HG03342 (cell line): ENCODE measurements around the gene CYTH1.
"Not testable (repeated sequence)": the region's sequence is repeated elsewhere in the genome, so short reads cannot be mapped to it uniquely, and the experiment has no call there.

ENCODE experiments used
- ATAC-seq: cut with Tn5 transposase; IDR thresholded peaks from one replicate; pipeline ENCODE4 v1.9.1; 2021; ENCODE audit warnings: mild to moderate bottlenecking, moderate library complexity; ENCODE audit not compliant: unreplicated experiment

Gene CYTH1

DNA sequence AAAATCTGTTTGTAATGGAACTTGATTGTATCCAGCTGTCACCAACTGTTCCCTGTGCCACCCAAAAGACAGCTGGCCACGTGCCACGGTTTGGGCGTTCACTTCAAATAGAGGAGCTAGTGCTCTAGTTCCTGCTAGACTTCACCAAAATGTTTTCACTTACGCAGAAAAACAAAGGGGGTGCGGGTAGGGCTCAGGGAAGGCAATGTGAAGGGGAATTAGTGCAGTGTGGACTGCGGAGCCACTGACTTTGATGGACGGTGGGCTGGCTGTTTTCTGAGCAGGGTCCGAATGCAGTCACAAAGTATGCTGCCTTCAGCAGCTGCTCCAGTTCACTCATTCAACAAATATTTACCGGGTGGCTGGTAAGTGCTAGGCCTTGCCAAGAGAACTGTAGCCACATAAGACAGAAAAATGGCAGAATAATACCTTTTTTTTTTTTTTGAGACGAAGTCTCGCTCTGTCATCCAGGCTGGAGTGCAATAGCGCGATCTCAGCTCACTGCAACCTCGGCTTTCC, 7.6 kb upstream of the CYTH1 start:
- ATAC-seq, result no peak

GRCh38 chr17:78789149-78789662, 7.1 kb upstream of the CYTH1 start:
- no peak for ATAC-seq

DNA sequence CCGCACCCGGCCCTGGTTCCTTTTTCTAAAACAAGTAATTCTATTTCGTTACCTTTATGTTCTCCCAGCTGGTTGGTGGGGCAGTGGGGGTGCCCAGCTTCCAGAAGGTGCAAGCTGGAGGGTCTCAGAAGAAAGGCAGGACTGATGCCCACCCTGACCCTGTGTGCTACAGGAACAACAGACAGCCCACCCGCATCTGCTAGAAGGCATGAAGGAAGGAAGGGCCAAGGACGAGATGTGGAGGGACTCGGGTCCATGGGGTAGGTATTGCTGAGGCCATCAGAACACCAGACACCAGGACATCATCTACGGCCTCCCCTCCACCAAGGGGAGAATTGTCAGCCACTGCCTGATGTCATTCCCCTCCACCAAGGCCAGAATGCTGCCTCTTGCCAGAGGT, 6.4 kb upstream of the CYTH1 start:
- ATAC-seq, result no peak

GRCh38 chr17:78787444-78787843, 5.4 kb upstream of the CYTH1 start:
- no peak for ATAC-seq

DNA sequence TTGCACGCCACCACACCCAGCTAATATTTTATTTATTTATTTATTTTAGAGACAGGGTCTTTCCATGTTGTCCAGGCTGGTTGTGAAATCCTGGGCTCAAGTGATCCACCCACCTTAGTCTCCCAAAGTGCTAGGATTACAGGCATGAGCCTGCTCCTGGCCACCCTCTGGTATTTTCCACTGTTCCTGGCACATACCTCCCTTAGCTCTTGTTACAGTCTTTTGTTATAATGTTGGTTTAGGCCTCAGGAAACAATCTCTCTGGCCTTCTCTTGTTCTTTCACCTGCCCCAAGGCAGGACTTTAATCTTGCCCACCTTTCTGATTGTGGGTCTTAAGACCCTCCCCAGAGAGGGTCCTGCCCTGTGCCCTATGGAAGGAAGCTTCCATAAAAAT, 3.6 kb upstream of the CYTH1 start:
- ATAC-seq, result no peak

GRCh38 chr17:78785011-78785662, 3.1 kb upstream of the CYTH1 start:
- ATAC-seq, result no peak

- ATAC-seq, result no peak
These were observed 2.3 kb upstream of the CYTH1 start for GRCh38 chr17:78784352-78784751.

GRCh38 chr17:78783711-78784324, 1.7 kb upstream of the CYTH1 start:
- no peak for ATAC-seq

- ATAC-seq, result peak; percentile 15
These were observed 775 bp downstream of the CYTH1 start for GRCh38 chr17:78781104-78781892.

DNA sequence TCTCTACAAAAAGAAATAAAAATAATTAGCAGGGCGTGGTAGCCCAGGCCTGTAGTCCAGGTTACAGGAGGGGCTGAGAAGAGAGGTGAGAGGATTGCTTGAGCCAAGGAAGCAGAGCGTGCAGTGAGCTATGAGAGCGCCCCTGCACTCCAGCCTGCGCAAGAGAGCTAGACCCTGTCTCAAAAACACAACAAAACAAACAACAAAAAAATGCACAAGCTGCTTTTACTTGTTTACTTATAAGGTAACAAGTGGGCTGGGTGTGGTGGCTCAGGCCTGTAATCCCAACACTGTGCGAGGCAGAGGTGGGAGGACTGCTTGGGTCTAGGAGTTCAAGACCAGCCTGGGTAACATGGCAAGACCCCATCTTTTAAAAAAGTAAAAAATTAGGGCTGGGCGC, 1.7 kb downstream of the CYTH1 start:
- ATAC-seq, result no peak

GRCh38 chr17:78779850-78780249, 2.2 kb downstream of the CYTH1 start:
- ATAC-seq, result no peak

DNA sequence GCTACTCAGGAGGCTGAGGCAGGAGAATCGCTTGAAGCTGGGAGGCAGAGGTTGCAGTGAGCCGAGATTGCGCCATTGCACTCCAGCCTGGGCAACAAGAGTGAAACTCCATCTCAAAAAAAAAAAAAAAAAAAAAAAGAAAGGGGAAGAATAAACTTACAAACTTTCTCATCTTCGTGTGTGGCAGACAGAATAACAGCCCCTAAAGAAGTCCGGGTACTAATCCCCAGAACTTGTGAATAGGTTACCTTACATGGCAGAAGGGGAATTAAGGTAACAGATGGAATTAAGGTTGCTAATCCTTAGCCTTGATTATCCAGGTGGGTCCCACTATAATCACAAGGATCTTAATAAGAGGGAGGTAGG, 2.8 kb downstream of the CYTH1 start:
- not testable (repeated sequence) for ATAC-seq

DNA sequence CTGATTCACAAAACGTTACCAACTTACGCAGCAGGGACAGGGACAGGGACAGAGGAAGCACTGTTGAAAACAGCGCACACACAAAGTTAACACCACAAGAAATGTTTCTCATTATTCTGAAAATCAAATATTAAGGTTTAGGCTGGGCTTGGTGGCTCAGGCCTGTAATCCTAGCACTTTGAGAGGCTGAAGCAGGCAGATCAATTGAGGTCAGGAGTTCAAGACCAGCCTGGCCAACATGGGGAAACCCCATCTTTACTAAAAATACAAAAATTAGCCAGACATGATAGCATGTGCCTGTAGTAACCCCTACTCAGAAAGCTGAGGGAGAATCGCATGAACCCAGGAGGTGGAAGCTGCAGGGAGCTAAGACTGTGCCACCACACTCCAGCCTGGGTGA, 4.2 kb downstream of the CYTH1 start:
- no peak for ATAC-seq

GRCh38 chr17:78774956-78775571, 7.0 kb downstream of the CYTH1 start:
- ATAC-seq, result peak; percentile 53

DNA sequence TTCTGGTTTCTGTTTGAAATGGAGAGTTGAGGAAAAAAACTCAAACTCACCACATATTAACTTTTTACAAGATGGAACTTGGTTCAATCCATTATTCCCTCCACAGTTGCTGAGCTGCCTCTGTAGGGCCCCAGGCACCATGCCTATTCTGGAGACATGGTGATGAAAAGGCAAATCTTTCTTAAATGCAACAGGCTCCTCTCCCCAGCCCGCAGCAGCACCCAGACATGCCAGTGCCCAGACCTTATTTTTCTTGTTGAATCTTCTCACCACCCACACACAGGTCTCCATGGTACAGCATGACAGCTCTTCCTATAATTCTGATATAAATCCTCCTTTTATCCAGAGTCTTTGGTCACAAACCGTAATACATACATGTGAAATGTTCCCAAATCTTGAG, 7.6 kb downstream of the CYTH1 start:
- ATAC-seq, result peak; percentile 14

- no peak for ATAC-seq
These were observed 10.2 kb downstream of the CYTH1 start for GRCh38 chr17:78771758-78772382.

DNA sequence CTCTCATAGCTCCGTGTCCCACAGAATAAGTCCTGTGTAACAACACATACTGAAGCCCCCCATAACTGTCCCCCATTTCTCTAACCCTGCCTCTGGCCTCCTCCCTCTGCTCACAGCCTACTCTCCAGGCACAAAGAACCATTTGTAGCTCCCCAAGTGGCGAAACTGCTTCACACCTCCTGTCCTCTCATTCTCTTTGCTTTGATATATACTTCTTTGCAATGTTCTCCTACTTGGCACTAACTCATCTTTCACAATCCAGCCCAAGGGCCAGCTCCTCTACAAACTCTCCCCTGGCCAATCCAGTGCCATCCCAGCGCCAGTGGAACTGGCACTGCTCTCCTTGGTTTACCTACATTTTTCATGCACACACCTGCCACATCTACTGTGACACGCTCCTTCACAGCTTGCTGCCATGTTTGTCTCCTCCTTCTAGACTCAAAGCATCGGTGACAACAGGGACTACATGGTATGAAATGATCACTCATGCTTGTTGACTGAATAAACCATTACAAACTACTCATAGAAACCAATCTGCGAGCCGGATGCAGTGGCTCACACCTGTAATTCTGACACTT, 12.8 kb downstream of the CYTH1 start:
- no peak for ATAC-seq

DNA sequence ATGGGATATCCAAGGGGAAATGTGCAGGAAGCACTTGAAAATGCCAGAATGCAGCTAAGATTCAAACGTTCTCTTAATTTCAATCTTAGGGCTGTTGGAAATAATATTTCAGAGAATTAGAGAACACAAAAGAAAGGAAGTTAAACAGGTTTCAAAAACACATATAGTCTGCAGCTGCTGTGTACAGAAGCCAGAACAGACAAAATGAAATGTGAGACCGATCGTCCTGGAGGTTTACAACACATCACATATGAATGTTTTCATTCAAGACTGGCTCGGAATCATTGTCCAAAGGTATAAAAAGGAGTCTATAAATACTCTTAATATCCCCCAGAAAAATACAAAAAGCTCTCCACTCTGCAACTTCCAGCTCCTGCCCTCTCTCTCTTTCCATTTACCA, 14.3 kb downstream of the CYTH1 start:
- ATAC-seq, result no peak

DNA sequence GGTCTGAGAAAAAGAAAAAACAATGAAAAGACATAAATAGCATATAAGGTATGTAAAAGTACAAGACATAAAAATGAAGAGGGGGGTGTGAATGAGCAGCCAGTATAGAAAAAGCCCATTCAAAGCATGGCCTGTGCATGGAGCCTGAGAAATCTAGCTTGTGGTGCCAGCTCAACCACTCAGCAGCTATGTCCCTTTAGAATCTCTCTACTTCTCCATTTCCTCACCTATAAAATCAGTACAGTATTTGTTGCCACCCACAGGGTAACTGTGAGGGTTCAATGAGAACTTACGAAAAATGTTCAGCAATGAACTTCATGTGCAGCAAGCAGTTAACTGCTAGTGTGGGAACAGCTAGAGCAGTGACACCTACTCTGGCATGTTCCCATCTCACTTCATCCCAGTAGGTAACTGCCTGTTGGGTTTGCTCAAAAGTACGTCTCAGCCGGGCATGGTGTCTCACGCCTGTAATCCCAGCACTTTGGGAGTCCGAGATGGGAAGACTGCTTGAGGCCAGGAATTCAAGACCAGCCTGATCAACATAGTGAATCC, 15.3 kb downstream of the CYTH1 start:
- ATAC-seq, result no peak

DNA sequence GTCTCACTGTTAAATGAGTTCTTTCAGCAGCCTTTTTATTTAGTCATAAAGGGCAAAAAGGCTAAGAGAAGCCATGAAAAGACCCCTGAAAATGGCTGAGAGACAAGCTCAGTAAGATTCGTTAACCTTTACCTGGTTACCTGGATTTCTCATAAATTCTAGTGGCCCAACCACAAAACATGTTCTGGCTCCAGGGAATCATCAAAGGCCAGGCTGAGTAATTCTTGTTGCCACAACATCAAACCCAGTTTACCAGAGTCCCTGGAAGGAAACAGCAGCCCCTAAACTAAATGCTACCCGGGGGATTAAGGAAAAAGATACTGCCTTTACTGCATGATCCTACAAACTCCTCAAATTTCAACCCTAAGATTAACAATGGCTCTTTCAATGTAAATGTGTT, 15.8 kb downstream of the CYTH1 start:
- no peak for ATAC-seq
